B cell (primary cell): Measurements from ENCODE around the gene FDX1. TPM values are rescaled to one million over a fixed set of nuclear protein-coding genes. Genes with fewer than 3 reads are reported as not detected.

Source experiments
- ATAC-seq: fragments of 200-7000 bp; cut with Tn5 transposase; one replicate; pipeline ENCODE4 v1.10.0; 2021; ENCODE audit warnings: low read depth, mild to moderate bottlenecking, moderate number of reproducible peaks, moderate library complexity
- CTCF ChIA-PET: fragments of 350-600 bp; sonication (Branson Sonifier 250); formaldehyde crosslinking; loops from one replicate; lab custom pipeline; 2021; ENCODE audit warnings: antibody characterized with exemption, inconsistent platforms; lab: Charles Lee
- POLR2A ChIA-PET: fragments of 350-600 bp; sonication (Branson Sonifier 250); formaldehyde crosslinking; loops from one replicate; lab custom pipeline; 2021; ENCODE audit warnings: antibody characterized with exemption; lab: Charles Lee
- DNase-seq: peaks from one replicate; pipeline ENCODE4 v3.0.0; 2013
- H2AFZ ChIP-seq: 2 replicates; pipeline ENCODE4 v1.6.1; 2012; ENCODE audit warnings: mild to moderate bottlenecking, low read depth, low read length; ENCODE audit not compliant: insufficient read depth, poor library complexity, severe bottlenecking
- H3K27ac ChIP-seq, 2 donors: 1 replicate in 1 of 2; 2 replicates in 1 of 2; pipeline ENCODE4 v1.5.1; 2012 to 2013; ENCODE audit warnings: low read length in 2 of 2, mild to moderate bottlenecking in 2 of 2, moderate library complexity in 1 of 2
- H3K27me3 ChIP-seq, 4 experiments: fragments of 200-600 bp in 1 of 4; sonication (generic) in 1 of 4; replicated peaks in 1 of 4; 1 replicate in 2 of 4; 2 replicates in 2 of 4; pipeline versions ENCODE4 v1.6.1 to v1.7.0; 2013 to 2016; ENCODE audit warnings: low read length in 3 of 4, mild to moderate bottlenecking in 2 of 4, mixed read lengths in 1 of 4, moderate library complexity in 1 of 4; ENCODE audit not compliant: insufficient read depth in 4 of 4, control insufficient read depth in 3 of 4; ENCODE audit errors: control extremely low read depth in 1 of 4
- H3K36me3 ChIP-seq, 2 experiments: replicated peaks in 1 of 2; 1 replicate in 1 of 2; 2 replicates in 1 of 2; pipeline versions ENCODE4 v1.6.1 to v1.7.1; 2013; ENCODE audit warnings: low read length in 1 of 2; ENCODE audit not compliant: insufficient read depth in 2 of 2, control insufficient read depth in 1 of 2; ENCODE audit errors: control extremely low read depth in 1 of 2, extremely low read depth in 1 of 2
- H3K4me1 ChIP-seq, 2 donors: fragments of 200-600 bp in 1 of 2; sonication (generic) in 1 of 2; 1 replicate in 1 of 2; 2 replicates in 1 of 2; pipeline versions ENCODE4 v1.5.1 to v1.6.1; 2013 to 2017; ENCODE audit warnings: low read length in 2 of 2; ENCODE audit not compliant: control insufficient read depth in 2 of 2, insufficient read depth in 2 of 2
- H3K4me2 ChIP-seq: replicated peaks from 2 replicates; pipeline ENCODE3; 2012; ENCODE audit warnings: mild to moderate bottlenecking, low read depth, low read length; ENCODE audit not compliant: poor library complexity, severe bottlenecking
- H3K4me3 ChIP-seq, 5 experiments: fragments of 200-600 bp in 1 of 5; sonication (generic) in 1 of 5; 1 replicate in 3 of 5; 2 replicates in 2 of 5; pipeline versions ENCODE4 v1.5.1 to v1.7.0; 2011 to 2016; ENCODE audit warnings: low read length in 4 of 5, mild to moderate bottlenecking in 4 of 5, low read depth in 2 of 5, control low read depth in 1 of 5, moderate library complexity in 1 of 5; ENCODE audit not compliant: insufficient read depth in 1 of 5; ENCODE audit errors: control extremely low read depth in 1 of 5, extremely low read depth in 1 of 5
- H3K79me2 ChIP-seq: fragments of 200-600 bp; sonication (generic); one replicate; pipeline ENCODE4 v1.6.0; 2016; ENCODE audit warnings: low read length; ENCODE audit not compliant: control insufficient read depth, insufficient read depth
- H3K9ac ChIP-seq: fragments of 200-600 bp; sonication (generic); 2 replicates; pipeline ENCODE4 v1.6.1; 2017; ENCODE audit warnings: mild to moderate bottlenecking, low read length, moderate library complexity
- H3K9me3 ChIP-seq, 3 donors: one replicate each; pipeline versions ENCODE4 v1.6.1 to v1.7.1; 2013; ENCODE audit warnings: low read length in 2 of 3; ENCODE audit not compliant: control insufficient read depth in 2 of 3, insufficient read depth in 1 of 3; ENCODE audit errors: control extremely low read depth in 1 of 3
- H4K20me1 ChIP-seq: 2 replicates; pipeline ENCODE4 v1.6.0; 2012; ENCODE audit warnings: mild to moderate bottlenecking, low read length; ENCODE audit not compliant: insufficient read depth, control insufficient read depth, poor library complexity, severe bottlenecking
- H3K27ac Mint-ChIP-seq: one replicate; pipeline ENCODE4 v1.8.0; 2021; ENCODE audit warnings: mixed read lengths
- H3K27me3 Mint-ChIP-seq: one replicate; pipeline ENCODE4 v1.8.0; 2021; ENCODE audit warnings: mixed read lengths
- H3K4me1 Mint-ChIP-seq: one replicate; pipeline ENCODE4 v1.8.0; 2021; ENCODE audit warnings: mixed read lengths
- H3K4me3 Mint-ChIP-seq: one replicate; pipeline ENCODE4 v1.8.0; 2021; ENCODE audit warnings: mixed read lengths
- H3K9me3 Mint-ChIP-seq: one replicate; pipeline ENCODE4 v1.8.0; 2022; ENCODE audit warnings: mixed read lengths; ENCODE audit not compliant: insufficient read depth
- CTCF ChIP-seq: fragments of 200-600 bp; IDR thresholded peaks from one replicate; pipeline ENCODE4 v1.8.0; 2022; ENCODE audit warnings: antibody characterized with exemption, mild to moderate bottlenecking
- EZH2 ChIP-seq: IDR thresholded peaks from 2 replicates; pipeline ENCODE4 v1.6.1; 2012; ENCODE audit warnings: borderline replicate concordance, low read depth, mild to moderate bottlenecking, moderate library complexity, low read length; ENCODE audit not compliant: insufficient read depth, poor library complexity, severe bottlenecking
- WGBS: methylation state at CpG from one replicate; pipeline ENCODE4 v1.1.5; 2013; ENCODE audit warnings: missing lambda C conversion rate; ENCODE audit not compliant: insufficient coverage; 5-methylcytosine and 5-hydroxymethylcytosine counted together
- intact Hi-C: fragments of 100-400 bp; cut with micrococcal nuclease; formaldehyde crosslinking; loops from one replicate; pipeline ENCODE4 v1.10.0; 2022
- polyA plus RNA-seq: library from polyadenylated mRNA; depleted of rRNA; stranded (reverse); fragments of >200 nt; gene quantifications from 2 replicates; pipeline ENCODE4 v1.2.3, GENCODE V29; 2012
- total RNA-seq, 2 donors: library from RNA; stranded (reverse); fragments of 120-200 nt in 1 of 2; gene quantifications; 1 replicate in 1 of 2; 2 replicates in 1 of 2; pipeline versions ENCODE4 v1.2.3 to v1.2.4, GENCODE V29; 2013 to 2022

The FDX1 gene
- total and polyA plus RNA-seq, 2 donors (not counting 1 experiment from before 2014, with no cell fraction given): 3.5 to 11.2 TPM

- H3K27ac ChIP-seq: no peak overlapping the region
- no peak overlapping the region for H3K4me3 Mint-ChIP-seq
- H3K9me3 Mint-ChIP-seq: no peaks in the 10 kb centered on the region
- ChIA-PET POLR2A (no interaction called here), CTCF (interaction anchor here (0.6 to 6.6 kb wide), 9 partner anchors 12 to 1001 kb away, joined by 3 to 56 read pairs (median 6); no protein-coding TSS in a partner anchor)
- no peak overlapping the region for H3K9ac ChIP-seq
- no peaks in the 10 kb centered on the region for H3K27me3 Mint-ChIP-seq
- ATAC-seq: no peak
- H3K36me3 ChIP-seq: peaks cover 0 to 16% of the 10 kb centered on the region in 2 experiments
- H4K20me1 ChIP-seq: peaks cover 14% of the 10 kb centered on the region
- intact Hi-C loops: loop anchor here (5.0 kb wide), 1 partner anchor 836 kb away; no protein-coding TSS in a partner anchor
- H3K27me3 ChIP-seq: no peaks in the 10 kb centered on the region
- H3K4me2 ChIP-seq: no peak overlapping the region
- TF ChIP-seq EZH2 (no peak), CTCF (no peak)
- no peak overlapping the region for H3K27ac Mint-ChIP-seq
- 87% methylated on average over 3 of the region's 3 CpGs for WGBS
- H3K4me1 ChIP-seq: no peaks in the 10 kb centered on the region
- H3K79me2 ChIP-seq: peaks cover 30% of the 10 kb centered on the region
- H2AFZ ChIP-seq: no peak overlapping the region
- H3K9me3 ChIP-seq: peaks cover 0 to 6% (median 0%) of the 10 kb centered on the region in 3 donors
- H3K4me3 ChIP-seq: no peak overlapping the region
- DNase-seq: no peak
- H3K4me1 Mint-ChIP-seq: peaks cover 6% of the 10 kb centered on the region
These were observed 16.3 kb downstream of the FDX1 start for GRCh38 chr11:110446061-110446460.

- no peak for DNase-seq
- ATAC-seq: no peak
- Mint-ChIP-seq H3K27ac (no peak overlapping the region), H3K27me3 (no peaks in the 10 kb centered on the region), H3K9me3 (no peaks in the 10 kb centered on the region), H3K4me3 (no peak overlapping the region), H3K4me1 (peaks cover 4% of the 10 kb centered on the region)
- H3K27me3 ChIP-seq: no peaks in the 10 kb centered on the region
- H3K4me3 ChIP-seq: no peak overlapping the region
- CTCF ChIA-PET: interaction anchor here (0.6 to 6.6 kb wide), 9 partner anchors 11 to 1000 kb away, joined by 3 to 56 read pairs (median 6); no protein-coding TSS in a partner anchor
- H3K27ac ChIP-seq: no peak overlapping the region
- peaks cover 14% of the 10 kb centered on the region for H4K20me1 ChIP-seq
- H3K4me1 ChIP-seq: no peaks in the 10 kb centered on the region
- H3K9ac ChIP-seq: no peak overlapping the region
- no peak overlapping the region for H2AFZ ChIP-seq
- POLR2A ChIA-PET: no interaction called here
- H3K79me2 ChIP-seq: peaks cover 28% of the 10 kb centered on the region
- H3K36me3 ChIP-seq: peaks cover 0 to 16% of the 10 kb centered on the region in 2 experiments
- 99% methylated on average over 10 of the region's 10 CpGs for WGBS
- peaks cover 0 to 6% (median 0%) of the 10 kb centered on the region in 3 donors for H3K9me3 ChIP-seq
- intact Hi-C loops: loop anchor here (5.0 kb wide), 1 partner anchor 836 kb away; no protein-coding TSS in a partner anchor
- H3K4me2 ChIP-seq: no peak overlapping the region
- TF ChIP-seq CTCF (no peak), EZH2 (no peak)
These were observed 16.8 kb downstream of the FDX1 start for GRCh38 chr11:110446594-110446993.
